SK-N-SH treated with all-trans-retinoic acid at 6 μM for 48 hours (cell line): ENCODE measurements around the gene SORCS2.

ENCODE experiments used
- ATAC-seq: fragments of 200-7000 bp; cut with Tn5 transposase; 3 replicates; pipeline ENCODE4 v1.9.1; 2020; ENCODE audit warnings: mild to moderate bottlenecking, moderate library complexity
- BACH2 ChIP-seq: fragments of 250-450 bp; sonication (Bioruptor Pico); IDR thresholded peaks from 2 replicates; pipeline ENCODE4 v1.9.0; 2021; ENCODE audit warnings: mild to moderate bottlenecking, borderline replicate concordance
- CREB5 ChIP-seq: fragments of 250-450 bp; sonication (Bioruptor Pico); IDR thresholded peaks from 2 replicates; pipeline ENCODE4 v1.5.1; 2020; ENCODE audit warnings: low read depth, mild to moderate bottlenecking, moderate library complexity
- CSDC2 ChIP-seq: fragments of 250-450 bp; sonication (Bioruptor Pico); IDR thresholded peaks from 2 replicates; pipeline ENCODE4 v1.5.0; 2020; ENCODE audit warnings: mild to moderate bottlenecking, moderate library complexity
- CSRNP3 ChIP-seq: fragments of 250-450 bp; sonication (Bioruptor Pico); IDR thresholded peaks from 2 replicates; pipeline ENCODE4 v1.5.1; 2021; ENCODE audit warnings: mild to moderate bottlenecking, moderate library complexity
- ESRRG ChIP-seq: fragments of 250-450 bp; sonication (Bioruptor Pico); IDR thresholded peaks from 2 replicates; pipeline ENCODE4 v1.6.1; 2021; ENCODE audit warnings: mild to moderate bottlenecking
- ISL1 ChIP-seq: fragments of 250-450 bp; sonication (Bioruptor Pico); IDR thresholded peaks from 2 replicates; pipeline ENCODE4 v2.1.2; 2022; ENCODE audit warnings: mild to moderate bottlenecking, moderate library complexity
- OSR1 ChIP-seq: fragments of 250-450 bp; sonication (Bioruptor Pico); IDR thresholded peaks from 2 replicates; pipeline ENCODE4 v1.8.0; 2022; ENCODE audit warnings: moderate library complexity, mild to moderate bottlenecking, inconsistent platforms
- PATZ1 ChIP-seq: fragments of 250-450 bp; sonication (Bioruptor Pico); IDR thresholded peaks from 2 replicates; pipeline ENCODE4 v1.8.0; 2020; ENCODE audit warnings: mild to moderate bottlenecking, moderate library complexity, borderline replicate concordance
- POU6F1 ChIP-seq: fragments of 250-450 bp; sonication (Bioruptor Pico); IDR thresholded peaks from 2 replicates; pipeline ENCODE4 v1.8.0; 2021; ENCODE audit warnings: low read depth, mild to moderate bottlenecking, moderate library complexity, borderline replicate concordance
- PPARA ChIP-seq: fragments of 250-450 bp; sonication (Bioruptor Pico); IDR thresholded peaks from 2 replicates; pipeline ENCODE4 v1.5.0; 2020; ENCODE audit warnings: mild to moderate bottlenecking, borderline replicate concordance
- RARB ChIP-seq: fragments of 250-450 bp; sonication (Bioruptor Pico); IDR thresholded peaks from 2 replicates; pipeline ENCODE4 v1.8.0; 2021; ENCODE audit warnings: mild to moderate bottlenecking, moderate library complexity
- SNAI2 ChIP-seq: fragments of 250-450 bp; sonication (Bioruptor Pico); IDR thresholded peaks from 2 replicates; pipeline ENCODE4 v1.5.0; 2020; ENCODE audit warnings: mild to moderate bottlenecking, moderate library complexity
- TCF4 ChIP-seq: fragments of 250-450 bp; sonication (Bioruptor Pico); IDR thresholded peaks from 2 replicates; pipeline ENCODE4 v1.8.0; 2021; ENCODE audit warnings: mild to moderate bottlenecking, moderate library complexity, borderline replicate concordance
- TOX ChIP-seq: fragments of 250-450 bp; sonication (Bioruptor Pico); IDR thresholded peaks from 2 replicates; pipeline ENCODE4 v1.8.0; 2021; ENCODE audit warnings: mild to moderate bottlenecking, moderate library complexity, borderline replicate concordance
- TSHZ2 ChIP-seq: fragments of 250-450 bp; sonication (Bioruptor Pico); IDR thresholded peaks from 2 replicates; pipeline ENCODE4 v1.5.0; 2020; ENCODE audit warnings: mild to moderate bottlenecking, moderate library complexity
- ZC3H10 ChIP-seq: fragments of 250-450 bp; sonication (Bioruptor Pico); IDR thresholded peaks from 2 replicates; pipeline ENCODE4 v1.5.1; 2021; ENCODE audit warnings: mild to moderate bottlenecking, moderate library complexity
- ZFP3 ChIP-seq: fragments of 250-450 bp; sonication (Bioruptor Pico); IDR thresholded peaks from 2 replicates; pipeline ENCODE4 v1.5.0; 2020; ENCODE audit warnings: mild to moderate bottlenecking, moderate library complexity
- ZFP30 ChIP-seq: fragments of 450-650 bp; formaldehyde crosslinking; IDR thresholded peaks from 2 replicates; pipeline ENCODE4 v1.5.0; 2022; ENCODE audit warnings: mild to moderate bottlenecking, moderate library complexity
- ZNF565 ChIP-seq: fragments of 450-650 bp; formaldehyde crosslinking; conservative IDR thresholded peaks from 2 replicates; pipeline ENCODE4 v1.5.0; 2020; ENCODE audit warnings: low read depth, mild to moderate bottlenecking, moderate library complexity
- ZNF70 ChIP-seq: fragments of 450-650 bp; formaldehyde crosslinking; IDR thresholded peaks from 2 replicates; pipeline ENCODE4 v1.5.0; 2020; ENCODE audit warnings: mild to moderate bottlenecking, moderate library complexity
- ZNF8 ChIP-seq: fragments of 450-650 bp; formaldehyde crosslinking; IDR thresholded peaks from 2 replicates; pipeline ENCODE4 v1.5.0; 2020; ENCODE audit warnings: mild to moderate bottlenecking, moderate library complexity

Gene SORCS2

GRCh38 chr4:7699031-7699430 is 506.7 kb downstream of the SORCS2 start (continued):
- TF ChIP-seq CSRNP3 (CRISPR knock-in tag) (no peak), CREB5 (no peak), SNAI2 (CRISPR knock-in tag) (no peak), BACH2 (CRISPR knock-in tag) (no peak)

GRCh38 chr4:7699825-7700224 is 507.5 kb downstream of the SORCS2 start:
- TF ChIP-seq CREB5 (no peak), TOX (CRISPR knock-in tag) (no peak), RARB (no peak), POU6F1 (CRISPR knock-in tag) (no peak), BACH2 (CRISPR knock-in tag) (no peak), ESRRG (CRISPR knock-in tag) (no peak), OSR1 (CRISPR knock-in tag) (no peak), CSDC2 (CRISPR knock-in tag) (no peak), PATZ1 (CRISPR knock-in tag) (no peak), ISL1 (CRISPR knock-in tag) (no peak), ZFP30 (CRISPR knock-in tag) (no peak), ZNF565 (CRISPR knock-in tag) (no peak)
- TF ChIP-seq, all 23 proteins: peak for 0
- no peak for ATAC-seq

- TF ChIP-seq CREB5 (no peak), TOX (CRISPR knock-in tag) (no peak), TCF4 (no peak), CSRNP3 (CRISPR knock-in tag) (no peak), RARB (no peak), PPARA (CRISPR knock-in tag) (no peak), BACH2 (CRISPR knock-in tag) (no peak), PATZ1 (CRISPR knock-in tag) (no peak), ZC3H10 (no peak), ESRRG (CRISPR knock-in tag) (no peak), ZNF8 (CRISPR knock-in tag) (no peak), OSR1 (CRISPR knock-in tag) (no peak), ZFP30 (CRISPR knock-in tag) (no peak), ZNF70 (no peak), TSHZ2 (no peak), ZFP3 (no peak), ISL1 (CRISPR knock-in tag) (no peak)
These were observed 508.3 kb downstream of the SORCS2 start for GRCh38 chr4:7700665-7701064.

More at GRCh38 chr4:7700665-7701064, 508.3 kb downstream of the SORCS2 start:
- no peak for ATAC-seq
